Gastrocnemius medialis (tissue), 4 donors: ENCODE results near the gene NLRC3.

ENCODE experiments used
- CTCF ChIP-seq, 5 experiments: fragments of 450-650 bp in 3 of 5; fragments of 200-600 bp in 2 of 5; sonication (generic) in 2 of 5; IDR thresholded peaks in 4 of 5; conservative IDR thresholded peaks in 1 of 5; 1 replicate in 4 of 5; 2 replicates in 1 of 5; pipeline ENCODE4 v1.5.1; 2016 to 2019; ENCODE audit warnings: antibody characterized with exemption in 5 of 5, mild to moderate bottlenecking in 3 of 5, moderate library complexity in 3 of 5
- POLR2A ChIP-seq, 2 donors: fragments of 450-650 bp; IDR thresholded peaks; one replicate each; pipeline ENCODE4 v1.6.1; 2017; ENCODE audit warnings: antibody characterized with exemption in 2 of 2, mild to moderate bottlenecking in 2 of 2, moderate library complexity in 2 of 2

DNA sequence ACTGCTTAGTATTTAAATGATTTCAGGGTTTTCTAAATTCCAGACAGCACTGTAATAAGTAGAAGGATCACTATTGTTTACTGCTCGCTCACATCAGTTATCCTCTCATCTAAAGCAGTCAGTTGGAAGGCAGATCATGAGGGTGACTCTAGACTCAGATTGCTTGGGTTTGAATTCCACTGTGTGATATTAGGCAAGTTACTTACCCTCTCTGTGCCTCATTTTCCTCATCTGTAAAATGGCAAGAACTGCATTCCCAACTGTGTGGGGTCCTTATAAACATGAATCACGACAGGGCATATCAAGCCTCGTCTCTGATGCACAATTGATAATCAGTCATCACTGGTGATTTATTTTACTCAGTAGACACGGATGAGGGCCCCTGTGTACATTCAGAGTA lies 61.3 kb downstream of the NLRC3 start:
- TF ChIP-seq CTCF (IDR thresholded peaks at IDR 0.05 in 4 of 5, conservative IDR thresholded peaks at IDR 0.05 in 1 of 5) = no peak
- no peak for TF ChIP-seq POLR2A (IDR thresholded peaks at IDR 0.05)
